Astrocyte (in vitro differentiated cells and primary cell): Measurements from ENCODE around the gene SH3PXD2B. TPM values are rescaled to one million over a fixed set of nuclear protein-coding genes. Genes with fewer than 3 reads are reported as not detected.

ENCODE experiments used
- DNase-seq: peaks from one replicate; pipeline ENCODE4 v3.0.0-alpha.2; 2010; ENCODE audit warnings: low read depth
- FAIRE-seq: peaks from 2 replicates; lab custom pipeline; 2011; peaks lifted over from hg19 to GRCh38; lab: Jason Lieb, UNC
- H2AFZ ChIP-seq: 2 replicates; pipeline ENCODE4 v1.6.0; 2012; ENCODE audit warnings: low read depth, low read length, inconsistent platforms
- H3K27ac ChIP-seq: 2 replicates; pipeline ENCODE4 v1.5.1; 2011; ENCODE audit warnings: low read depth, low read length, inconsistent platforms
- H3K27me3 ChIP-seq: 2 replicates; pipeline ENCODE4 v1.6.0; 2011; ENCODE audit warnings: low read length, inconsistent platforms; ENCODE audit not compliant: insufficient read depth
- H3K36me3 ChIP-seq: 2 replicates; pipeline ENCODE4 v1.5.1; 2011; ENCODE audit warnings: low read length, inconsistent platforms; ENCODE audit not compliant: insufficient read depth
- H3K4me1 ChIP-seq: 2 replicates; pipeline ENCODE4 v1.5.1; 2011; ENCODE audit warnings: low read length, inconsistent platforms; ENCODE audit not compliant: insufficient read depth
- H3K4me2 ChIP-seq: 2 replicates; pipeline ENCODE4 v1.6.0; 2012; ENCODE audit warnings: low read length, inconsistent platforms
- H3K4me3 ChIP-seq: 2 replicates; pipeline ENCODE4 v1.5.1; 2011; ENCODE audit warnings: low read depth, mild to moderate bottlenecking, low read length, inconsistent platforms; ENCODE audit not compliant: insufficient read depth
- H3K79me2 ChIP-seq: 2 replicates; pipeline ENCODE4 v1.6.0; 2012; ENCODE audit warnings: mild to moderate bottlenecking, low read length, inconsistent platforms; ENCODE audit not compliant: insufficient read depth
- H3K9ac ChIP-seq: 2 replicates; pipeline ENCODE4 v1.6.0; 2012; ENCODE audit warnings: mild to moderate bottlenecking, low read length, inconsistent platforms
- H3K9me3 ChIP-seq: 2 replicates; pipeline ENCODE4 v1.5.1; 2012; ENCODE audit warnings: low read depth, mild to moderate bottlenecking, low read length, inconsistent platforms; ENCODE audit not compliant: insufficient read depth
- H4K20me1 ChIP-seq: 2 replicates; pipeline ENCODE4 v1.6.0; 2012; ENCODE audit warnings: low read length, inconsistent platforms; ENCODE audit not compliant: insufficient read depth
- H3K27ac Mint-ChIP-seq: one replicate; pipeline ENCODE4 v1.8.0; 2021; ENCODE audit warnings: mild to moderate bottlenecking, mixed read lengths; ENCODE audit not compliant: unreplicated experiment
- H3K27me3 Mint-ChIP-seq: one replicate; pipeline ENCODE4 v1.8.0; 2021; ENCODE audit warnings: low read depth, mixed read lengths; ENCODE audit not compliant: unreplicated experiment
- H3K36me3 Mint-ChIP-seq: one replicate; pipeline ENCODE4 v1.8.0; 2021; ENCODE audit warnings: low read depth, mixed read lengths; ENCODE audit not compliant: unreplicated experiment
- H3K4me1 Mint-ChIP-seq: one replicate; pipeline ENCODE4 v1.8.0; 2021; ENCODE audit warnings: low read depth, mixed read lengths; ENCODE audit not compliant: unreplicated experiment
- H3K4me3 Mint-ChIP-seq: one replicate; pipeline ENCODE4 v1.8.0; 2021; ENCODE audit warnings: mild to moderate bottlenecking, moderate library complexity, mixed read lengths; ENCODE audit not compliant: unreplicated experiment
- H3K9me3 Mint-ChIP-seq: one replicate; pipeline ENCODE4 v1.8.0; 2021; ENCODE audit warnings: mild to moderate bottlenecking, mixed read lengths; ENCODE audit not compliant: unreplicated experiment
- EZH2 ChIP-seq: IDR thresholded peaks from 2 replicates; pipeline ENCODE4 v1.6.1; 2012; ENCODE audit warnings: mild to moderate bottlenecking, low read length, inconsistent platforms; ENCODE audit not compliant: insufficient read depth
- total RNA-seq: library from RNA; stranded (reverse); gene quantifications from 2 replicates; pipeline ENCODE4 v1.2.1, GENCODE V29; 2021
- TF ChIP-seq, protein P1 (sequence below): IDR thresholded peaks from 2 replicates; pipeline ENCODE4 v1.5.1; 2011; ENCODE audit warnings: low read depth, mild to moderate bottlenecking, inconsistent platforms, low read length, moderate library complexity; ENCODE audit not compliant: insufficient read depth

Gene SH3PXD2B
- total RNA-seq, 1 donor from 2014 or later: 66.0 TPM

GRCh38 chr5:172311026-172311425 is 143.3 kb downstream of the SH3PXD2B start:
- no peak for TF ChIP-seq EZH2
- TF ChIP-seq, protein P1, sequence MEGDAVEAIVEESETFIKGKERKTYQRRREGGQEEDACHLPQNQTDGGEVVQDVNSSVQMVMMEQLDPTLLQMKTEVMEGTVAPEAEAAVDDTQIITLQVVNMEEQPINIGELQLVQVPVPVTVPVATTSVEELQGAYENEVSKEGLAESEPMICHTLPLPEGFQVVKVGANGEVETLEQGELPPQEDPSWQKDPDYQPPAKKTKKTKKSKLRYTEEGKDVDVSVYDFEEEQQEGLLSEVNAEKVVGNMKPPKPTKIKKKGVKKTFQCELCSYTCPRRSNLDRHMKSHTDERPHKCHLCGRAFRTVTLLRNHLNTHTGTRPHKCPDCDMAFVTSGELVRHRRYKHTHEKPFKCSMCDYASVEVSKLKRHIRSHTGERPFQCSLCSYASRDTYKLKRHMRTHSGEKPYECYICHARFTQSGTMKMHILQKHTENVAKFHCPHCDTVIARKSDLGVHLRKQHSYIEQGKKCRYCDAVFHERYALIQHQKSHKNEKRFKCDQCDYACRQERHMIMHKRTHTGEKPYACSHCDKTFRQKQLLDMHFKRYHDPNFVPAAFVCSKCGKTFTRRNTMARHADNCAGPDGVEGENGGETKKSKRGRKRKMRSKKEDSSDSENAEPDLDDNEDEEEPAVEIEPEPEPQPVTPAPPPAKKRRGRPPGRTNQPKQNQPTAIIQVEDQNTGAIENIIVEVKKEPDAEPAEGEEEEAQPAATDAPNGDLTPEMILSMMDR: no peak
- Histone ChIP-seq H4K20me1 (no peaks in the 10 kb centered on the region), H3K4me1 (peaks cover 9% of the 10 kb centered on the region), H3K9me3 (no peaks in the 10 kb centered on the region), H3K4me3 (no peak overlapping the region), H3K27ac (no peak overlapping the region), H3K36me3 (no peaks in the 10 kb centered on the region), H3K79me2 (no peaks in the 10 kb centered on the region), H3K4me2 (no peak overlapping the region), H2AFZ (no peak overlapping the region), H3K9ac (no peak overlapping the region), H3K27me3 (no peaks in the 10 kb centered on the region)
- H3K4me3 Mint-ChIP-seq: no peak overlapping the region
- no peak overlapping the region for H3K27ac Mint-ChIP-seq
- FAIRE-seq (no peak), DNase-seq (no peak)
- no peaks in the 10 kb centered on the region for H3K36me3 Mint-ChIP-seq
- H3K9me3 Mint-ChIP-seq: no peaks in the 10 kb centered on the region
- peaks cover 14% of the 10 kb centered on the region for H3K4me1 Mint-ChIP-seq
- H3K27me3 Mint-ChIP-seq: no peaks in the 10 kb centered on the region

- Histone ChIP-seq H3K4me3 (no peak overlapping the region), H2AFZ (no peak overlapping the region), H3K27me3 (no peaks in the 10 kb centered on the region), H3K9ac (no peak overlapping the region), H3K9me3 (no peaks in the 10 kb centered on the region), H3K36me3 (no peaks in the 10 kb centered on the region), H3K4me1 (no peaks in the 10 kb centered on the region), H3K27ac (no peak overlapping the region), H3K79me2 (no peaks in the 10 kb centered on the region), H4K20me1 (no peaks in the 10 kb centered on the region), H3K4me2 (no peak overlapping the region)
- no peak for DNase-seq
- TF ChIP-seq EZH2: no peak
- TF ChIP-seq, protein P1: no peak
- H3K4me3 Mint-ChIP-seq: no peak overlapping the region
- no peak overlapping the region for H3K27ac Mint-ChIP-seq
- no peaks in the 10 kb centered on the region for H3K27me3 Mint-ChIP-seq
- FAIRE-seq: no peak
- H3K4me1 Mint-ChIP-seq: no peaks in the 10 kb centered on the region
- H3K36me3 Mint-ChIP-seq: no peaks in the 10 kb centered on the region
- no peaks in the 10 kb centered on the region for H3K9me3 Mint-ChIP-seq
Observed at GRCh38 chr5:172305380-172305779, 148.9 kb downstream of the SH3PXD2B start.

GRCh38 chr5:172303572-172304335 is 150.6 kb downstream of the SH3PXD2B start:
- H3K4me3 ChIP-seq: no peak overlapping the region
- H3K27me3 ChIP-seq: no peaks in the 10 kb centered on the region
- Mint-ChIP-seq H3K4me3 (no peak overlapping the region), H3K9me3 (no peaks in the 10 kb centered on the region), H3K36me3 (no peaks in the 10 kb centered on the region), H3K27ac (no peak overlapping the region), H3K4me1 (no peaks in the 10 kb centered on the region), H3K27me3 (no peaks in the 10 kb centered on the region)
- H2AFZ ChIP-seq: no peak overlapping the region
- DNase-seq: peak; percentile 15
- H4K20me1 ChIP-seq: no peaks in the 10 kb centered on the region
- H3K4me2 ChIP-seq: peak overlapping the region; percentile 17
- H3K36me3 ChIP-seq: no peaks in the 10 kb centered on the region
- TF ChIP-seq, protein P1: no peak
- TF ChIP-seq EZH2: no peak
- no peaks in the 10 kb centered on the region for H3K9me3 ChIP-seq
- H3K27ac ChIP-seq: no peak overlapping the region
- H3K9ac ChIP-seq: no peak overlapping the region
- FAIRE-seq: no peak
- no peaks in the 10 kb centered on the region for H3K79me2 ChIP-seq
- H3K4me1 ChIP-seq: no peaks in the 10 kb centered on the region
